GM18907 (cell line): ENCODE data around the gene JSRP1.

ENCODE experiments used
- ATAC-seq: cut with Tn5 transposase; IDR thresholded peaks from one replicate; pipeline ENCODE4 v1.9.1; 2021; ENCODE audit warnings: mild to moderate bottlenecking, moderate library complexity; ENCODE audit not compliant: unreplicated experiment

The JSRP1 gene

DNA sequence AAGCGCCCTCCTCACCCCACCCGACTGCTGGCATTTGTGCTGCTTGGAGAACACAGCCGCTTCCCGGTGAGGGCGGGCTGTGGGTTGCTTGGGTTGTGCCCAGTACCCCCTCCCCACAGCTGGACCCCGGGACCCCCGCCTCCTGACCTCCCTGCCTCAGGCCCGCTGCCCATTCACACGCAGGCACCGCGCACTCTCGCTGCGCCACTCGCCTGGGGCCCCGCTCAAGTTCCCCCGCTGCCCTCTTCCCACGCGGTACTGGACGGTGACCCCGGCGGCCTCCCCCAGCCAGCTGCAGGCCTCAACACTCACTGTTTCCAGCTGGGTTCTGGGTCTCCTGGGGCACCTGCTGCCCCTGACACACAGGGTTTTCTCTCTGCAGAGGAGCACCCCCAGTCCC lies 36.5 kb downstream of the JSRP1 start:
- no peak for ATAC-seq

DNA sequence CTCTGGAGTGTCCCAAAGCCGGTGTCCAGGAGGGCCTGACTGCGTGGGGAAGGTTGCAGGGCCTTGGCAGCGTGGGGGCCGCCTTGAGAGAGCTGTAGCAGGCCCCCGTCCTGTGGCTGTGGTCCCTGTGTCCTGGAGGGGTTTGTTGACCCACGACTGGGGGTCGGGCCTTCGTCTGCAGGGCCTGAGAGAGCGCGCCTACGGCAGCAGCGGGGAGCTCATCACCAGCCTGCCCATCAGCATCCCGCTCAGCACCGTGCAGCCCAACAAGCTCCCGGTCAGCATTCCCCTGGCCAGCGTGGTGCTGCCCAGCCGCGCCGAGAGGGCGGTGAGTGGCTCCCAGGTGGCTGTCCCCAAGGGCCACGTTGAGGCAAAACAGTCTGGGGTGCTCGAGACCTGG lies 38.6 kb downstream of the JSRP1 start:
- ATAC-seq = no peak

- no peak for ATAC-seq
Measured at GRCh38 chr19:2216361-2217225, 39.6 kb downstream of the JSRP1 start.

DNA sequence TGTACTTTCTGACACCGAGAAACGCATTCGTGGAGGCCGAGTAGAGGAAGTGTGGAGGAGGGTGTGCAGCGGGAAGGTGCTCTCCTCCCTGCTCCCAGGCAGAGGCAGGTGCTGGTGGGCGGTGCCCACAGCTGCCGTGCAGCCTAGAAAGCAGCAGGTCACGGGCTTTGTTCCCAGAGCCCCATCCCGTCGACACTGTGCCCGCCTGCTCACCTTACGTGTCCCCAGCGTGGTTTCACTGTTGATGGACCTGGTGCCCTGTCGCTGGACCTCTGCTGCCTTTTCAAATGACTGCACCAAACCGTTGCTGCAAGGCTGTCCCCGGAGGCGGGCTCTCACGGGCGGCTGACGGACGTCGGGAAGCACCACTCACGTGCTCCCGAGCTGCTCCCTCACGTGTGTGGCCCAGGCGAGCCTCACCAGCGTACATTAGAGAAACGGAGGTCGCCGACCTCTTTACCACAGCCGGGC lies 40.9 kb downstream of the JSRP1 start:
- no peak for ATAC-seq

- no peak for ATAC-seq
Measured at GRCh38 chr19:2214251-2214650, 42.0 kb downstream of the JSRP1 start.

DNA sequence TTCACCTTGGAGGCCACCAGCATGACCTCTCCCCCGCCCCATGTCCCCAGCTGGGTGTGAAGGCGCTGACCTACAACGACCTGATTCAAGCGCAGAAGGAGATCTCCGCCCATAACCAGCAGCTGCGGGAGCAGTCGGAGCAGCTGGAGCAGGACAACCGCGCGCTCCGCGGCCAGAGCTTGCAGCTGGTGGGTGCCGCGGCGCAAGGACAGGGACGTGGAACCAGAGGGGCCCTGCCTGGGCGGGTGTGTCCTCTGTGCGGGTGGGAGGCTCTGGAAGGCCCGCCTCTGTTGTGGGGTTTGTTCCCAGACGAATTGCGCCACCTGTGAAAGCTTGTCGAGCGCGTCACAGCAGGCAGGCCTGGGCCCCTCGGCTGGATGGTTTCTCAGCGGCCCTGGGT lies 42.4 kb downstream of the JSRP1 start:
- no peak for ATAC-seq

GRCh38 chr19:2212861-2213711 lies 43.1 kb downstream of the JSRP1 start:
- ATAC-seq = no peak

DNA sequence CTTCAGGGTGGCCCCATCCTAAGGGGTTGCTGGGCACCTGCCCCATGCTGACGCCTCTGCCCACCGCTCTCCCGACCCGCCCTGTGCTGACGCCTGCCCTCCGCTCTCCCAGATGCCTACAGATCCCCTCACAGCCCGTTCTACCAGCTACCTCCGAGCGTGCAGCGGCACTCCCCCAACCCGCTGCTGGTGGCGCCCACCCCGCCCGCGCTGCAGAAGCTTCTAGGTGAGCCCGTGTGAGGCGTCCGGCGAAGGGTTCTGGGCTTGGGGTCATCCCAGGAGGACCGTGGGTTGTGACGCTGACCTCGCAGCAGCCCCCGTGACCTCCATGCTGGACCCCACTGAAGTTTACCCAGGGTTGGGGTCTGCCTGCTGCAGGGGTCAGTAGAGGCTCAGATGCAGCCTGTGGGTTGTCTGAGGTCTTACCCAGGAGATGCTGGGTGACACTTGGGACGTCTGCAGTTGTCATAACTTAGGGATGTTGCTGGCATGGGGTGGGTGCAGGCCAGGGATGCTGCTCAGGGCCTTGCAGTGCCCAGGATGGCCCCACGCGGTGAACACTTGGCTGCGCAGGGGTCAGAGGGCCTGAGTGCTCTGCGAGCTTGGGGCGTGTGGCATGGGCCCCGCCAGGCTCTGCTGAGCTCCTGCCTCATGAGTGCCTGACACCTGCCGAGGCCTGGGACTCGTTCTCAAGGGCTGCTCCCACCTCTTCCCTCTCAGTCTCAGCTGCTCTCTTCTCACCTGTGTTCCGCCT lies 45.1 kb downstream of the JSRP1 start:
- ATAC-seq = no peak

DNA sequence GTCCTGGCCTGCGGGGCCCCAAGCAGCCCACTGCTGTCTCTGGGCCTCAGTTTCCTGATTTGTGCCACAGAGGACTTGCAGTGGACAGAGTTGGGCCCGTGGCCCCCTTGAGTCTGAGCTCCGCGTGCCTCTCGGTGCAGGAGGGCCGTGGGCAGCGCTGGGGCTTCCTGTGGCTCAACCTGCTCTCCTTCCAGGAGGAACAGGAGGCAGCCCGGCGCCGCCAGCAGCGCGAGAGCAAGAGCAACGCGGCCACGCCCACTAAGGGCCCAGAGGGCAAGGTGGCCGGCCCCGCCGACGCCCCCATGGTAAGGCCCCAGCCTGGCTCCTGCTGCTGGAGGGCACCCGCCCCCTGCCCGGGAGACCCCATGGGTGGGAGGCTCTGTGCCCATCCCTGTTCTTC lies 46.0 kb downstream of the JSRP1 start:
- ATAC-seq = no peak

- ATAC-seq = no peak
Measured at GRCh38 chr19:2209408-2209807, 46.8 kb downstream of the JSRP1 start.

DNA sequence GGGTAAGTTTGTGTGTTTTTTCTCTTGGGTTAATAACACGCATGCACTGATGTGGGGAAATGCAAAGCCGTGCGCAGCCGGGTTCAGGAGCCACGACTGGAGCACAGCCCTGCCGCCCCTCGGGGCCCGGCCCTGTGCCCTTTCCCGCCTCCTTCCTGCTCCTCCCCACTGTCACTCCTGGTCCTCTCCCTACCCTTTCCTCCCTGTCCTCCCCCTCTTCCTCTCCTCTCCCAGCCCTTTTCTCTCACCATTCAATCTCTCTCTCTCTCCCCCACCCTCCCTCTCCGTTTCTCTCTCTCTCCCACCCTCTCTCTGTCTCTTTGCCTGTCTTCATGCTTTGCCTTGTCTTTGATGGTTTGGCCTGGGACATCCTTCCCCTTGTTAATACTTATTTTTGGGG lies 47.2 kb downstream of the JSRP1 start:
- ATAC-seq = no peak

GRCh38 chr19:2207991-2208860 lies 48.0 kb downstream of the JSRP1 start:
- no peak for ATAC-seq

GRCh38 chr19:2207008-2207407 lies 49.2 kb downstream of the JSRP1 start:
- no peak for ATAC-seq

- ATAC-seq = no peak
Measured at GRCh38 chr19:2202366-2202765, 53.9 kb downstream of the JSRP1 start.
